Measurements from ENCODE around the gene KSR2.

The KSR2 gene

DNA sequence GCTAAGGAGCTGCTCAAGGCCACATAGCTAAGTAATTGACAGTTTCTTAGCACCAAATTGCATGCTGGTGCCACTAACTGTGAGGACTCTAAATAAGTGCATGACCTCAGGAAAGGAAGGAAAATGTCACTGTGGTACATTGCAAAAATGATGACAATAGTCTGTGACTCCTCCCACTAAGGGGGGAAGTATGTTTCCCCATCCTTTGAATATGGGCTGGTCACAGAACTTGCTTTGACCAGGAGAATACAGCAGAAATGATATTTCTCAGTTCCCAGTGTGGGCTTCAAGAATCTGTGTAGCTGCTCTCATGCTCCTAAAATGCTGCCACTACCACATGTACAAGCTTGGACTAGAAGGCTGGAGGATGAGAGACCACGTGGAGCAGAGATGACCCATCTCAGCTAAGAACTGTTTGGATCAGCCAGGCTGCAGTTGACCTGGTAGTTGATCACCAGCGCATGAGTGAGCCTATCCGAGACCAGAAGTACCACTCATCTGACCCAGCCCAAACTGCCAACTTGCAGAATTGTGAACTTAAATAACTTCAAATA, 565.1 kb downstream of the KSR2 start:
- H3K4me3 Mint-ChIP-seq, result no peak overlapping the region
- no peaks in the 10 kb centered on the region for H3K4me1 Mint-ChIP-seq
- ATAC-seq, result no peak
- peaks cover 10 to 25% of the 10 kb centered on the region in 2 donors for H3K9me3 Mint-ChIP-seq
- H3K27me3 Mint-ChIP-seq, result no peaks in the 10 kb centered on the region
- no peak for DNase-seq
- H3K27ac Mint-ChIP-seq, result no peak overlapping the region

Measured in stimulated activated naive CD8-positive, alpha-beta T cell treated with anti-CD3 and anti-CD28 coated beads, Interleukin-15, amount 100 ng/mL, for 72 hours (primary cell).